Stomach (tissue), 9 donors: ENCODE data around the gene LMOD1. TPM values are rescaled to one million over a fixed set of nuclear protein-coding genes. Genes with fewer than 3 reads are reported as not detected.

Experiments used
- DNase-seq, 2 donors: peaks; one replicate each; pipeline versions ENCODE4 v3.0.0 to v3.0.0-alpha.2; 2013 to 2019
- H3K27ac ChIP-seq, 5 donors: fragments of 200-600 bp in 4 of 5; sonication (generic) in 4 of 5; one replicate each; pipeline ENCODE4 v1.5.1; 2013 to 2019; ENCODE audit warnings: mild to moderate bottlenecking in 1 of 5, moderate library complexity in 1 of 5
- H3K27me3 ChIP-seq, 3 donors: fragments of 200-600 bp; sonication (generic); one replicate each; pipeline ENCODE4 v1.5.1; 2017 to 2019; ENCODE audit warnings: mixed run types in 1 of 3
- H3K36me3 ChIP-seq, 4 donors: fragments of 200-600 bp; sonication (generic); 1 replicate in 3 of 4; 2 replicates in 1 of 4; pipeline ENCODE4 v1.5.1; 2016 to 2019
- H3K4me1 ChIP-seq, 4 donors: fragments of 200-600 bp; sonication (generic); one replicate each; pipeline ENCODE4 v1.5.1; 2016 to 2019
- H3K4me3 ChIP-seq, 4 donors: fragments of 200-600 bp; sonication (generic) in 3 of 4; one replicate each; pipeline ENCODE4 v1.5.1; 2016 to 2019; ENCODE audit warnings: mild to moderate bottlenecking in 1 of 4
- H3K9me3 ChIP-seq, 4 donors: fragments of 200-600 bp; sonication (generic); one replicate each; pipeline ENCODE4 v1.5.1; 2016 to 2019
- EP300 ChIP-seq: sonication (generic); formaldehyde crosslinking; IDR thresholded peaks from one replicate; pipeline ENCODE4 v1.6.1; 2017; ENCODE audit warnings: antibody characterized with exemption
- POLR2A ChIP-seq, 4 donors: fragments of 450-650 bp; IDR thresholded peaks; one replicate each; pipeline ENCODE4 v1.6.1; 2016; ENCODE audit warnings: antibody characterized with exemption in 4 of 4, control low read depth in 2 of 4, mild to moderate bottlenecking in 1 of 4, moderate library complexity in 1 of 4
- POLR2AphosphoS5 ChIP-seq, 3 donors: sonication (generic); formaldehyde crosslinking; IDR thresholded peaks; one replicate each; pipeline ENCODE4 v1.6.1; 2016; ENCODE audit warnings: antibody characterized with exemption in 3 of 3
- WGBS, 5 donors: extraction: QIAGEN DNeasy Blood & Tissue Kit in 3 of 5; methylation state at CpG; one replicate each; pipeline versions ENCODE4 v1.1.5 to v1.1.7; 2013 to 2018; 5-methylcytosine and 5-hydroxymethylcytosine counted together
- intact Hi-C: fragments of 100-400 bp; cut with DNase I; formaldehyde crosslinking; loops from one replicate; pipeline ENCODE4 v1.15.1; 2023; ENCODE audit warnings: low total_unique reads
- polyA plus RNA-seq, 3 donors: library from polyadenylated mRNA; stranded (reverse); fragments of 200-250 nt; gene quantifications; one replicate each; pipeline ENCODE4 v1.2.3, GENCODE V29; 2013
- total RNA-seq, 5 donors: library from RNA; depleted of rRNA; stranded (reverse); fragments of >200 nt; gene quantifications; one replicate each; pipeline versions ENCODE4 v1.1.0 to v1.2.3, GENCODE V29; 2014 to 2016
- TF ChIP-seq, protein P1 (sequence below), 7 experiments: fragments of 450-650 bp in 4 of 7; fragments of 200-600 bp in 3 of 7; sonication (generic) in 3 of 7; IDR thresholded peaks; one replicate each; pipeline ENCODE4 v1.5.1; 2016 to 2019; ENCODE audit warnings: antibody characterized with exemption in 7 of 7, control low read depth in 2 of 7, mild to moderate bottlenecking in 1 of 7
- donor health status: healthy with polysubstance abuse.
- donor health status: Bipolar disorder and iron deficiency.
- donor health status: healthy.

LMOD1 gene
- total and polyA plus RNA-seq, 8 donors = 19.6 to 420 (median 91.7) TPM

GRCh38 chr1:201899683-201900429 is 46.5 kb downstream of the LMOD1 start:
- DNase-seq = no peak
- no peak for TF ChIP-seq POLR2AphosphoS5 (IDR thresholded peaks at IDR 0.05)
- TF ChIP-seq POLR2A (IDR thresholded peaks at IDR 0.05) = no peak
- no peak for TF ChIP-seq EP300
- TF ChIP-seq, protein P1, sequence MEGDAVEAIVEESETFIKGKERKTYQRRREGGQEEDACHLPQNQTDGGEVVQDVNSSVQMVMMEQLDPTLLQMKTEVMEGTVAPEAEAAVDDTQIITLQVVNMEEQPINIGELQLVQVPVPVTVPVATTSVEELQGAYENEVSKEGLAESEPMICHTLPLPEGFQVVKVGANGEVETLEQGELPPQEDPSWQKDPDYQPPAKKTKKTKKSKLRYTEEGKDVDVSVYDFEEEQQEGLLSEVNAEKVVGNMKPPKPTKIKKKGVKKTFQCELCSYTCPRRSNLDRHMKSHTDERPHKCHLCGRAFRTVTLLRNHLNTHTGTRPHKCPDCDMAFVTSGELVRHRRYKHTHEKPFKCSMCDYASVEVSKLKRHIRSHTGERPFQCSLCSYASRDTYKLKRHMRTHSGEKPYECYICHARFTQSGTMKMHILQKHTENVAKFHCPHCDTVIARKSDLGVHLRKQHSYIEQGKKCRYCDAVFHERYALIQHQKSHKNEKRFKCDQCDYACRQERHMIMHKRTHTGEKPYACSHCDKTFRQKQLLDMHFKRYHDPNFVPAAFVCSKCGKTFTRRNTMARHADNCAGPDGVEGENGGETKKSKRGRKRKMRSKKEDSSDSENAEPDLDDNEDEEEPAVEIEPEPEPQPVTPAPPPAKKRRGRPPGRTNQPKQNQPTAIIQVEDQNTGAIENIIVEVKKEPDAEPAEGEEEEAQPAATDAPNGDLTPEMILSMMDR (IDR thresholded peaks at IDR 0.05) = no peak
- peaks cover 4 to 88% (median 40%) of the 10 kb centered on the region in 4 donors for H3K4me1 ChIP-seq
- H3K36me3 ChIP-seq = peaks cover 0 to 39% (median 21%) of the 10 kb centered on the region in 4 donors
- no peak overlapping the region for H3K4me3 ChIP-seq
- no peaks in the 10 kb centered on the region for H3K9me3 ChIP-seq
- intact Hi-C loops = loop anchor here (5.0 to 10.0 kb wide), 3 partner anchors 45 to 225 kb away; partner anchors contain the start of genes GPR37L1 and LMOD1
- WGBS, 5 donors = 84 to 89% (median 87%) methylated on average over 20 of the region's 20 CpGs
- no peaks in the 10 kb centered on the region for H3K27me3 ChIP-seq
- peak overlapping the region in 4 of 5 donors; percentile 55 to 84 (median 74) for H3K27ac ChIP-seq

GRCh38 chr1:201898992-201899391 is 47.4 kb downstream of the LMOD1 start:
- TF ChIP-seq EP300 (no peak), POLR2AphosphoS5 (IDR thresholded peaks at IDR 0.05) (no peak), POLR2A (IDR thresholded peaks at IDR 0.05) (no peak)
- TF ChIP-seq, protein P1 (IDR thresholded peaks at IDR 0.05) = no peak
- Histone ChIP-seq H3K4me1 (peaks cover 4 to 89% (median 37%) of the 10 kb centered on the region in 4 donors), H3K27me3 (no peaks in the 10 kb centered on the region), H3K9me3 (no peaks in the 10 kb centered on the region), H3K4me3 (no peak overlapping the region), H3K27ac (peak overlapping the region in 4 of 5 donors; percentile 55 to 84 (median 74)), H3K36me3 (peaks cover 0 to 39% (median 21%) of the 10 kb centered on the region in 4 donors)
- intact Hi-C loops = loop anchor here (5.0 to 10.0 kb wide), 2 partner anchors 46 to 78 kb away; partner anchors contain the start of gene LMOD1
- no peak for DNase-seq
- 32 to 66% (median 50%) methylated on average over 4 of the region's 4 CpGs for WGBS, 5 donors

DNA sequence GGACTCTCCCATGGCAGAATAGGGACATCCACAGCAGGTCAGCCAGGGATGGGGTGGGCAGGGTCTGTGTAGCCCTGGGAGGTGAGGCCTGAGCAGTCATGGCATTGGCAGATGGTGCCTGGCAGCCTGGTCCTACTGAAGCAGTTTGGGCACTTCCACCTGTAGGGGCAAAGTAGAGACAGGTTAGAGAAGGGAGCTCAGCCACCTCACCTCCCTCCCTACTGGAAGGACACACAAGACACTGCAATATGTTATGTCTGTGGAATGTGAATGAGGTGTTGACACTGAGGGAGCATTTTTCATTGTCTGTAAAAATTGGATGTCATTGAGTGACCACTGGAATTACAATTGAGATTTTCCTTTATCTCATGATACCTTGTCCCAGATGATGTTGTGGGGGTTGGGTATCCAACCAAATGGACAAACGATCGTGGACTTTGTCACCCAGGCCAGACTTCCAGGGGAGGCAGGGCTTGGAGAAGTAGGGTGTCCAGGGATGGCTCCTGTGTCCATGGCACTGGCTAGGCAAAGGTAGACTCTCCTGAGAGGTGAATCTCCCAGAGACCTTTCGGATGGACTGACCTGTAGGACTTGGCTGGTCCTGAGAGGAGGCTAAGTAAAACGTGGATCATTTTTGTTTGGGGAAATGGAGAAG is 48.0 kb downstream of the LMOD1 start:
- Histone ChIP-seq H3K9me3 (no peaks in the 10 kb centered on the region), H3K27me3 (no peaks in the 10 kb centered on the region), H3K4me1 (peaks cover 4 to 87% (median 37%) of the 10 kb centered on the region in 4 donors), H3K27ac (peak overlapping the region in 4 of 5 donors; percentile 69 to 84 (median 76)), H3K36me3 (peaks cover 0 to 39% (median 21%) of the 10 kb centered on the region in 4 donors), H3K4me3 (no peak overlapping the region)
- DNase-seq = no peak
- WGBS, 5 donors = 57 to 72% (median 61%) methylated on average over 4 of the region's 4 CpGs
- TF ChIP-seq POLR2AphosphoS5 (IDR thresholded peaks at IDR 0.05) (no peak), EP300 (no peak), POLR2A (IDR thresholded peaks at IDR 0.05) (no peak)
- TF ChIP-seq, protein P1 (IDR thresholded peaks at IDR 0.05) = no peak
- intact Hi-C loops = loop anchor here (5.0 to 10.0 kb wide), 2 partner anchors 46 to 79 kb away; partner anchors contain the start of gene LMOD1

- Histone ChIP-seq H3K9me3 (no peaks in the 10 kb centered on the region), H3K27ac (peak overlapping the region; percentile 7 to 84 (median 72)), H3K4me1 (peaks cover 4 to 74% (median 38%) of the 10 kb centered on the region in 4 donors), H3K4me3 (no peak overlapping the region), H3K36me3 (peaks cover 0 to 39% (median 21%) of the 10 kb centered on the region in 4 donors), H3K27me3 (no peaks in the 10 kb centered on the region)
- 29 to 61% (median 55%) methylated on average over 1 to 2 of the region's 2 CpGs for WGBS, 5 donors
- TF ChIP-seq, protein P1 (IDR thresholded peaks at IDR 0.05) = no peak
- TF ChIP-seq POLR2A (IDR thresholded peaks at IDR 0.05) = no peak
- peak in 2 of 3 donors; percentile 43 to 46 for TF ChIP-seq POLR2AphosphoS5 (IDR thresholded peaks at IDR 0.05)
- TF ChIP-seq EP300 = no peak
- intact Hi-C loops = loop anchor here (5.0 to 10.0 kb wide), 2 partner anchors 48 to 80 kb away; partner anchors contain the start of gene LMOD1
- peak in 1 of 2 donors; percentile 40 for DNase-seq
These were observed 49.4 kb downstream of the LMOD1 start for GRCh38 chr1:201896951-201897391.
